SH-SY5Y (cell line): Measurements from ENCODE around the gene MPPED1.

ENCODE experiments used
- GATA2 ChIP-seq: IDR thresholded peaks from 2 replicates; pipeline ENCODE4 v1.6.1; 2011; ENCODE audit warnings: mild to moderate bottlenecking, low read depth, low read length
- GATA3 ChIP-seq: IDR thresholded peaks from 2 replicates; pipeline ENCODE4 v1.6.1; 2011; ENCODE audit warnings: low read depth, mild to moderate bottlenecking, low read length, moderate library complexity

- no peak for TF ChIP-seq GATA2
- no peak for TF ChIP-seq GATA3
Measured at GRCh38 chr22:43408009-43408408, 3.8 kb upstream of the MPPED1 start.
